ENCODE measurements around the gene IRF4. TPM values are rescaled to one million over a fixed set of nuclear protein-coding genes. Genes with fewer than 3 reads are reported as not detected.

The IRF4 gene
- total RNA-seq, 4 donors from 2014 or later = 4.5 to 17.0 (median 10.1) TPM

- no peak for TF ChIP-seq CTCF (IDR thresholded peaks at IDR 0.05; ENCODE audit: low read depth)
Observed at GRCh38 chr6:389622-390021, 1.9 kb upstream of the IRF4 start.

- no peak for TF ChIP-seq CTCF (IDR thresholded peaks at IDR 0.05; ENCODE audit: low read depth)
Observed at GRCh38 chr6:390914-391558, 516 bp upstream of the IRF4 start.

- no peak for TF ChIP-seq CTCF (IDR thresholded peaks at IDR 0.05; ENCODE audit: low read depth)
Observed at GRCh38 chr6:392441-393390, 1.2 kb downstream of the IRF4 start.

GRCh38 chr6:393391-394221 is 2.1 kb downstream of the IRF4 start:
- TF ChIP-seq CTCF (IDR thresholded peaks at IDR 0.05; ENCODE audit: low read depth) = no peak

- no peak for TF ChIP-seq CTCF (IDR thresholded peaks at IDR 0.05; ENCODE audit: low read depth)
Observed at GRCh38 chr6:394641-395289, 3.2 kb downstream of the IRF4 start.

GRCh38 chr6:395432-396125 is 4.0 kb downstream of the IRF4 start:
- TF ChIP-seq CTCF (IDR thresholded peaks at IDR 0.05; ENCODE audit: low read depth) = no peak

Data from subcutaneous adipose tissue (tissue), 4 donors.